Activated CD4-positive, alpha-beta T cell treated with anti-CD3 and anti-CD28 coated beads, Interleukin-2, amount 50 U/mL, for 24 hours (primary cell): ENCODE data around the gene KDM4C.

Experiments used
- DNase-seq, 2 donors: peaks; one replicate each; pipeline ENCODE4 v3.0.0-alpha.2; 2020; ENCODE audit warnings: low read depth in 1 of 2, low spot score in 1 of 2

Gene KDM4C

GRCh38 chr9:6852243-6852963, 94.6 kb downstream of the KDM4C start:
- DNase-seq, result no peak

GRCh38 chr9:6855860-6856259, 98.1 kb downstream of the KDM4C start:
- DNase-seq, result no peak

- no peak for DNase-seq
Observed at GRCh38 chr9:6864102-6864501, 106.3 kb downstream of the KDM4C start.

GRCh38 chr9:6869081-6869948, 111.5 kb downstream of the KDM4C start:
- no peak for DNase-seq

- no peak for DNase-seq
Observed at GRCh38 chr9:6870149-6870548, 112.4 kb downstream of the KDM4C start.

- no peak for DNase-seq
Observed at GRCh38 chr9:6870650-6871477, 113.1 kb downstream of the KDM4C start.

GRCh38 chr9:6873857-6874256, 116.1 kb downstream of the KDM4C start:
- no peak for DNase-seq

- DNase-seq, result no peak
Observed at GRCh38 chr9:6876195-6876894, 118.6 kb downstream of the KDM4C start.

- DNase-seq, result no peak
Observed at GRCh38 chr9:6877671-6878161, 119.9 kb downstream of the KDM4C start.

- no peak for DNase-seq
Observed at GRCh38 chr9:6880626-6881025, 122.9 kb downstream of the KDM4C start.

- no peak for DNase-seq
Observed at GRCh38 chr9:6884101-6884500, 126.3 kb downstream of the KDM4C start.

GRCh38 chr9:6884990-6885389, 127.2 kb downstream of the KDM4C start:
- no peak for DNase-seq

- DNase-seq, result no peak
Observed at GRCh38 chr9:6887051-6887450, 129.3 kb downstream of the KDM4C start.

GRCh38 chr9:6889868-6890267, 132.1 kb downstream of the KDM4C start:
- DNase-seq, result no peak

GRCh38 chr9:6893350-6894131, 135.8 kb downstream of the KDM4C start:
- DNase-seq, result no peak

GRCh38 chr9:6894135-6894534, 136.4 kb downstream of the KDM4C start:
- no peak for DNase-seq

GRCh38 chr9:6895754-6896153, 138.0 kb downstream of the KDM4C start:
- no peak for DNase-seq

- no peak for DNase-seq
Observed at GRCh38 chr9:6896562-6896961, 138.8 kb downstream of the KDM4C start.

GRCh38 chr9:6897207-6897822, 139.5 kb downstream of the KDM4C start:
- no peak for DNase-seq

- DNase-seq, result no peak
Observed at GRCh38 chr9:6897898-6898302, 140.1 kb downstream of the KDM4C start.
